Measurements from ENCODE around the gene ATP5F1E.

DNA sequence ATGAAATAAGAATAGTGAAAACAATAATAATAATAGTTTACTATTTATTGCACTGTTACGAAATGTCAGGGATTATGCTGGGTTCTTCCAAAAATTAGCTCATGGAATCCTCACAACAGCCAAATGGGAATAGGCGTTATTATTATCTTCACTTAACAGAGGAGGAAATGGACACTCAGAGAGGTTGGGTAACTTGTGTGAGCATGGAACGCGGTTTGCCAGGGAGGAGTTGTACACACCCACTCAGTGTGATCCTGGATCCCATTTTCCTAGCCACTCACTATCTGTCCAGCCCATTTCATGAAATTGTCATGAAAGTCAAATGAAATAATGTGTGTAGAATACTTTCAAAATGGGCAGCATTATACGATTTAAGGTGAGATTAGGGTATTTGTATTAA, 46.5 kb downstream of the ATP5F1E start:
- TF ChIP-seq, protein P1, sequence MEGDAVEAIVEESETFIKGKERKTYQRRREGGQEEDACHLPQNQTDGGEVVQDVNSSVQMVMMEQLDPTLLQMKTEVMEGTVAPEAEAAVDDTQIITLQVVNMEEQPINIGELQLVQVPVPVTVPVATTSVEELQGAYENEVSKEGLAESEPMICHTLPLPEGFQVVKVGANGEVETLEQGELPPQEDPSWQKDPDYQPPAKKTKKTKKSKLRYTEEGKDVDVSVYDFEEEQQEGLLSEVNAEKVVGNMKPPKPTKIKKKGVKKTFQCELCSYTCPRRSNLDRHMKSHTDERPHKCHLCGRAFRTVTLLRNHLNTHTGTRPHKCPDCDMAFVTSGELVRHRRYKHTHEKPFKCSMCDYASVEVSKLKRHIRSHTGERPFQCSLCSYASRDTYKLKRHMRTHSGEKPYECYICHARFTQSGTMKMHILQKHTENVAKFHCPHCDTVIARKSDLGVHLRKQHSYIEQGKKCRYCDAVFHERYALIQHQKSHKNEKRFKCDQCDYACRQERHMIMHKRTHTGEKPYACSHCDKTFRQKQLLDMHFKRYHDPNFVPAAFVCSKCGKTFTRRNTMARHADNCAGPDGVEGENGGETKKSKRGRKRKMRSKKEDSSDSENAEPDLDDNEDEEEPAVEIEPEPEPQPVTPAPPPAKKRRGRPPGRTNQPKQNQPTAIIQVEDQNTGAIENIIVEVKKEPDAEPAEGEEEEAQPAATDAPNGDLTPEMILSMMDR (IDR thresholded peaks at IDR 0.05; ENCODE audit: low read depth, low read length), result no peak
- no peak for TF ChIP-seq EZH2phosphoT487 (IDR thresholded peaks at IDR 0.05; ENCODE audit: low read depth)
